HCT116 (cell line): Measurements from ENCODE around the gene LAD1. TPM values are rescaled to one million over a fixed set of nuclear protein-coding genes. Genes with fewer than 3 reads are reported as not detected.

Source experiments
- ATAC-seq: fragments of 200-7000 bp; cut with Tn5 transposase; 2 replicates; pipeline ENCODE4 v1.9.1; 2020; ENCODE audit warnings: mild to moderate bottlenecking, moderate library complexity
- BruUV-seq: library from RNA; stranded (reverse); fragments of 400-500 nt; replicated peaks from 2 replicates; lab custom pipeline; 2021; lab: Mats Ljungman, UMichigan
- CTCF ChIA-PET: fragments of 300-600 bp; sonication (Branson Sonifier 250); formaldehyde crosslinking; loops from one replicate; lab custom pipeline; 2021; ENCODE audit warnings: antibody characterized with exemption; lab: Charles Lee
- POLR2A ChIA-PET: fragments of 300-600, 350-600 bp; sonication (Branson Sonifier 250); formaldehyde crosslinking; loops from one replicate; lab custom pipeline; 2021; ENCODE audit warnings: antibody characterized with exemption; lab: Charles Lee
- RAD21 ChIA-PET, 2 experiments: fragments of 300-600 bp; sonication (Branson Sonifier 250); formaldehyde crosslinking; loops; one replicate each; lab custom pipeline; 2023; ENCODE audit warnings: low total read pairs in 2 of 2; ENCODE audit not compliant: uncharacterized antibody in 2 of 2, unreplicated experiment in 2 of 2, low non-redundant PET in 1 of 2; lab: Charles Lee
- DNase-seq: peaks from one replicate; pipeline ENCODE4 v3.0.0-alpha.2; 2010; ENCODE audit warnings: low read depth, low spot score
- H2AFZ ChIP-seq: fragments of 200-600 bp; shearing (Covaris generic), sonication (generic); 2 replicates; pipeline ENCODE4 v1.6.1; 2017; ENCODE audit warnings: low read depth, mixed run types, mixed read lengths, antibody characterized with exemption, low read length; ENCODE audit not compliant: poor library complexity, severe bottlenecking
- H3K27ac ChIP-seq: 2 replicates; pipeline ENCODE4 v1.5.1; 2012; ENCODE audit warnings: low read depth, low read length
- H3K27me3 ChIP-seq: fragments of 200-600 bp; sonication (generic); 2 replicates; pipeline ENCODE4 v1.6.1; 2016; ENCODE audit warnings: mixed run types, low read length, mixed read lengths; ENCODE audit not compliant: insufficient read depth
- H3K36me3 ChIP-seq, 2 experiments: fragments of 200-500 bp in 1 of 2; fragments of 200-600 bp in 1 of 2; sonication (Bioruptor generic) in 1 of 2; sonication (generic) in 1 of 2; 2 replicates each; pipeline versions ENCODE4 v1.5.1 to v1.6.1; 2014 to 2016; ENCODE audit warnings: low read length in 2 of 2, inconsistent platforms in 1 of 2, mixed read lengths in 1 of 2, mixed run types in 1 of 2; ENCODE audit not compliant: insufficient read depth in 2 of 2, control insufficient read depth in 1 of 2
- H3K4me1 ChIP-seq, 2 experiments: fragments of 200-600 bp in 1 of 2; sonication (generic) in 1 of 2; 2 replicates each; pipeline versions ENCODE4 v1.5.1 to v1.6.1; 2012 to 2017; ENCODE audit warnings: low read length in 2 of 2, inconsistent platforms in 1 of 2, mild to moderate bottlenecking in 1 of 2, mixed read lengths in 1 of 2, mixed run types in 1 of 2, moderate library complexity in 1 of 2; ENCODE audit not compliant: insufficient read depth in 2 of 2, control insufficient read depth in 1 of 2
- H3K4me2 ChIP-seq: fragments of 200-600 bp; sonication (generic); 2 replicates; pipeline ENCODE4 v1.6.1; 2017; ENCODE audit warnings: mixed run types, low read length, mixed read lengths
- H3K4me3 ChIP-seq, 2 experiments: fragments of 200-600 bp in 1 of 2; sonication (generic) in 1 of 2; replicated peaks in 1 of 2; 2 replicates each; pipeline ENCODE4 v1.5.1; 2011 to 2016; ENCODE audit warnings: low read length in 2 of 2, control low read depth in 1 of 2, low read depth in 1 of 2, mild to moderate bottlenecking in 1 of 2, mixed read lengths in 1 of 2, mixed run types in 1 of 2
- H3K79me2 ChIP-seq: fragments of 200-600 bp; sonication (generic); 2 replicates; pipeline ENCODE4 v1.6.1; 2017; ENCODE audit warnings: mild to moderate bottlenecking, mixed run types, low read length, moderate library complexity, mixed read lengths; ENCODE audit not compliant: insufficient read depth
- H3K9ac ChIP-seq: fragments of 200-600 bp; sonication (generic); 2 replicates; pipeline ENCODE4 v1.6.1; 2016; ENCODE audit warnings: low read length, mixed read lengths
- H3K9me2 ChIP-seq: fragments of 200-600 bp; sonication (generic), shearing (Covaris generic); 2 replicates; pipeline ENCODE4 v1.6.1; 2017; ENCODE audit warnings: mixed run types, mild to moderate bottlenecking, moderate library complexity; ENCODE audit not compliant: insufficient read depth
- H3K9me3 ChIP-seq, 2 experiments: fragments of 200-500 bp in 1 of 2; fragments of 200-600 bp in 1 of 2; sonication (Bioruptor generic) in 1 of 2; sonication (generic) in 1 of 2; 2 replicates each; pipeline ENCODE4 v1.6.1; 2014 to 2017; ENCODE audit warnings: low read length in 2 of 2, mixed read lengths in 2 of 2, inconsistent platforms in 1 of 2, low read depth in 1 of 2, mild to moderate bottlenecking in 1 of 2, mixed run types in 1 of 2, moderate library complexity in 1 of 2; ENCODE audit not compliant: control insufficient read depth in 1 of 2, insufficient read depth in 1 of 2
- H4K20me1 ChIP-seq: fragments of 200-600 bp; sonication (generic), shearing (Covaris generic); 2 replicates; pipeline ENCODE4 v1.6.1; 2017; ENCODE audit warnings: mixed run types, mild to moderate bottlenecking, moderate library complexity; ENCODE audit not compliant: insufficient read depth
- ATF3 ChIP-seq: IDR thresholded peaks from 2 replicates; pipeline ENCODE4 v1.6.1; 2012
- CEBPB ChIP-seq: IDR thresholded peaks from 2 replicates; pipeline ENCODE4 v1.6.1; 2012; ENCODE audit warnings: low read depth
- CTCF ChIP-seq, 3 experiments: fragments of 200-600 bp in 1 of 3; sonication (generic) in 1 of 3; IDR thresholded peaks in 2 of 3; conservative IDR thresholded peaks in 1 of 3; 2 replicates each; pipeline ENCODE4 v1.5.1; 2012 to 2017; ENCODE audit warnings: low read depth in 2 of 3, low read length in 2 of 3, antibody characterized with exemption in 1 of 3, borderline replicate concordance in 1 of 3, control low read depth in 1 of 3, mild to moderate bottlenecking in 1 of 3, mixed read lengths in 1 of 3, mixed run types in 1 of 3, moderate library complexity in 1 of 3; ENCODE audit not compliant: insufficient read depth in 1 of 3
- EGR1 ChIP-seq: IDR thresholded peaks from 2 replicates; pipeline ENCODE4 v1.6.1; 2012; ENCODE audit warnings: low read depth
- ELF1 ChIP-seq: IDR thresholded peaks from 2 replicates; pipeline ENCODE4 v1.6.1; 2012; ENCODE audit warnings: low read depth, borderline replicate concordance
- EZH2 ChIP-seq: fragments of 200-600 bp; sonication (generic); IDR thresholded peaks from 2 replicates; pipeline ENCODE4 v1.6.1; 2017; ENCODE audit warnings: antibody characterized with exemption, mixed run types
- EZH2phosphoT487 ChIP-seq: fragments of 200-600 bp; IDR thresholded peaks from 2 replicates; pipeline ENCODE4 v1.6.1; 2018; ENCODE audit warnings: antibody characterized with exemption, borderline replicate concordance
- FOSL1 ChIP-seq: IDR thresholded peaks from 2 replicates; pipeline ENCODE4 v1.6.1; 2012; ENCODE audit warnings: low read depth
- JUND ChIP-seq: IDR thresholded peaks from 2 replicates; pipeline ENCODE4 v1.6.1; 2012
- MAX ChIP-seq: IDR thresholded peaks from 2 replicates; pipeline ENCODE4 v1.6.1; 2012
- POLR2A ChIP-seq: IDR thresholded peaks from 2 replicates; pipeline ENCODE4 v1.7.0; 2011; ENCODE audit warnings: borderline replicate concordance; ENCODE audit not compliant: insufficient read depth, insufficient read length; ENCODE audit errors: extremely low read depth
- RAD21 ChIP-seq: IDR thresholded peaks from 2 replicates; pipeline ENCODE4 v1.6.1; 2012; ENCODE audit warnings: low read depth, mild to moderate bottlenecking
- REST ChIP-seq: IDR thresholded peaks from 2 replicates; pipeline ENCODE4 v1.6.1; 2012; ENCODE audit warnings: low read depth
- SRF ChIP-seq: IDR thresholded peaks from 2 replicates; pipeline ENCODE4 v1.6.1; 2012; ENCODE audit warnings: low read depth
- TCF7L2 ChIP-seq: IDR thresholded peaks from 2 replicates; pipeline ENCODE4 v1.7.0; 2011; ENCODE audit warnings: borderline replicate concordance, inconsistent platforms; ENCODE audit not compliant: insufficient read depth, insufficient read length; ENCODE audit errors: extremely low read depth
- ZFX ChIP-seq: fragments of 450-650 bp; IDR thresholded peaks from 2 replicates; pipeline ENCODE4 v1.6.1; 2017
- ZNF274 ChIP-seq: fragments of 200-500 bp; sonication (Bioruptor generic); IDR thresholded peaks from 2 replicates; pipeline ENCODE4 v1.6.1; 2014; ENCODE audit warnings: mild to moderate bottlenecking, low read depth, low read length, inconsistent platforms
- intact Hi-C: fragments of 100-400 bp; cut with micrococcal nuclease; formaldehyde crosslinking; loops from 2 replicates; pipeline ENCODE4 v1.10.0; 2022
- total RNA-seq: library from RNA; stranded (reverse); gene quantifications from one replicate; pipeline ENCODE4 v1.2.1, GENCODE V29; 2021; ENCODE audit not compliant: unreplicated experiment

LAD1 gene
- total RNA-seq, 1 experiment from 2014 or later: 56.1 TPM

- ATAC-seq: no peak
- intact Hi-C loops: no loop called here
- TF ChIP-seq ELF1 (no peak), EZH2phosphoT487 (no peak), ATF3 (no peak), RAD21 (no peak), POLR2A (no peak), MAX (no peak), REST (no peak), ZNF274 (no peak), JUND (no peak), EGR1 (no peak), CEBPB (no peak), EZH2 (no peak), CTCF (IDR thresholded peaks at IDR 0.05 in 2 of 3, conservative IDR thresholded peaks at IDR 0.05 in 1 of 3; ENCODE audit: borderline replicate concordance in 1 of 3, insufficient read depth in 1 of 3, low read depth in 2 of 3, low read length in 2 of 3) (no peak), SRF (no peak), ZFX (no peak), TCF7L2 (no peak), FOSL1 (no peak)
- TF ChIP-seq, all 23 proteins: peak for 0
Measured at GRCh38 chr1:201360486-201360885, 38.6 kb downstream of the LAD1 start.

More at GRCh38 chr1:201360486-201360885, 38.6 kb downstream of the LAD1 start:
- no peak for DNase-seq
- no peaks in the 10 kb centered on the region for H3K9me3 ChIP-seq
- POLR2A ChIA-PET: no interaction called here
- H3K4me1 ChIP-seq: no peaks in the 10 kb centered on the region
- no peaks in the 10 kb centered on the region for H3K9me2 ChIP-seq
- H3K79me2 ChIP-seq: no peaks in the 10 kb centered on the region
- RAD21 ChIA-PET: interaction anchor here (1.3 to 1.9 kb wide), 3 partner anchors 101 to 106 kb away, joined by 3 to 10 read pairs (median 6); no protein-coding TSS in a partner anchor
- H3K27ac ChIP-seq: no peak overlapping the region
- H3K36me3 ChIP-seq: no peaks in the 10 kb centered on the region
- no peak overlapping the region for H3K4me3 ChIP-seq
- H3K27me3 ChIP-seq: peaks cover 8% of the 10 kb centered on the region; the same call in 1 of the 2 replicates
- no peaks in the 10 kb centered on the region for H4K20me1 ChIP-seq
- no peak overlapping the region for H3K9ac ChIP-seq
- no peak overlapping the region for H3K4me2 ChIP-seq
- BruUV-seq: no TSS peak
- CTCF ChIA-PET: interaction anchor here (1.0 to 3.5 kb wide), 5 partner anchors 11 to 275 kb away, joined by 3 to 31 read pairs (median 17); no protein-coding TSS in a partner anchor
- H2AFZ ChIP-seq: no peak overlapping the region
